HG03565 (cell line): Measurements from ENCODE around the gene MYRIP.
"Not testable (repeated sequence)": the region's sequence is repeated elsewhere in the genome, so short reads cannot be mapped to it uniquely, and the experiment has no call there.

ENCODE experiments used
- ATAC-seq: cut with Tn5 transposase; IDR thresholded peaks from one replicate; pipeline ENCODE4 v1.9.1; 2021; ENCODE audit warnings: mild to moderate bottlenecking, moderate library complexity; ENCODE audit not compliant: unreplicated experiment

MYRIP gene

DNA sequence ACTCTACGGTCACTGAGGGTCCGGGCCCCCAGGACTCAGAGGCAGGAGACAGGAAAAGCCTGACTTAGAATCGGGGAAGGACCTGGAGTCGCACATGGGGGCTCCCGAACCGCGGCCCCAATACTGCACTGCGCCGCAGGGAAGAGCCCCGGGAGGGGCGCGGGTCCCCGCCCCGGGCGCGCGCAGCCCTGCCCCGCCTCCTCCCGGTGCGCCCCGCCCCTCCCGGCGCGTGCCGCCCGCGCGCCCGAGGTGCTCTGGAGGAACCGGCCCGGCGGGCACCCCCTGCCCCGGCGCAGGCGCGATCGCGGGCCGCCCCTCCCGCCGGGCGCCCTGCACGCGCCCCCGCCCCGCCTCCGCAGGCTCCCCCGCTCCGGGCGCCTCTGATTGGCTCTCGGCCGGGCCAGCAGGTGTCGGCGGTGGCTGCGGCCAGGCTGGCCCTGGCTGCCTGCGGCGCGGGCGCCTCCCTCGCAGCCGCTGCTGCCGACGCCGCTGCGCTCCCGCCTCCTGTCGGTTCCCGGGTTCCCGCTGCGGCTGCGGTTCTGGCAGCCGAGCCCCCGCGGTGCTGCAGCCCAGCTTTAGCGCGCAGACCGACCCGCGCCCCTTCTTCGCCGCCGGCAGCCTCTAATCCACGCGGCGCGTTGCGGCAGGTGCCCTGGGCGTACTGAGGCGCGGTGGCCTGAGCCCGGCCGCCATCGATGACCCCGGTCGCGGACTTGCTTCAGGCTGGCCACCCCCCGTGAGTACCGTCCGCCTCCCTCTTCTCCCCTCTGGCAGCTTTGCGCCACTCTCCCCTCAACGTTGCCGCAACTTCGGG, at the start of gene MYRIP:
Gene MYRIP (plus strand): TSS at position 429 of the 814 bp plus-strand sequence. CDS start 91,208 bp downstream, outside the sequence.
- ATAC-seq = peak; percentile 69

DNA sequence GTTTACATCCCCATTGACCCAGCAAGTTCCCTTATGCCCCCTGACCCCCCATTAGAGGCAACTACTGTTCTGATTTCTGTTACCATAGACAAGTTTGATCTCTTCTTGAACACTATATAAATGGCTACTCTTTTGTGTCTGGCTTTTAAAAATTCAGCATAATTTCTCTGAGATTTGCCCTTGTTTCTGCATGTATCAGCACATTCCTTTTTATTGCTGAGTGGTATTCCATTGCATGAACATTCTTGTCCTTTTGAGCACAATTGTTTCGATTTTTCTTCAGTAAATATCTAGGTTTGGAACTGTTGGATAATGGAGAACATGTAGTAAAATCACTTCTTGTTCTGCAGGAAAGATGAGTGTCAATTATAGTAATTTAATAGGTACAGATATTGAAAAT, 49.1 kb upstream of the MYRIP start:
- no peak for ATAC-seq

DNA sequence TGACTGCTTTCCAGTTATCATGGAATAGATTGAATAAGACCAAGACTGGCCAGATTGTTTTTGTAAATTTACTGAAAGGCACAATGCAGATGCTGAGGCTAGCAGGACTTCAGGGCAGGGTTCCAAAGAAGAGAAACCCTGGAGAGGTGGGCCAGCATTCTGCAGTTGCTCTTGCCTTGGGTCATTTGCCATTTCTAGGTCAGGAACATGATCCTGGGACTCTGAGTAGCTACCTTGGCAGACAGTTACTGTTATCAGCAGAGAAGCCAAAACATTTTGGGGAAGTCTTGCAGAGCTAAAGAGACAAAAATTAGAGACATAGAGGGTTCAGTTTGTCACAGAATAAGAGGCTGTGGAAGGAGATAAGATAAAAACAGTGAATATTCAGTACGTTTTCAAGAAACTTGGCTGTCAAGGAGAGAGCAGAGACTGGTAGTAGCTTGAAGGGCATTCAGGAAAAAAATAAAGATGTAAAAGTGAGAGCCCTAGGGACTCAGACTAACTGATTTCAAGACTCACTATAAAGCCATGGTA, 46.8 kb upstream of the MYRIP start:
- no peak for ATAC-seq

DNA sequence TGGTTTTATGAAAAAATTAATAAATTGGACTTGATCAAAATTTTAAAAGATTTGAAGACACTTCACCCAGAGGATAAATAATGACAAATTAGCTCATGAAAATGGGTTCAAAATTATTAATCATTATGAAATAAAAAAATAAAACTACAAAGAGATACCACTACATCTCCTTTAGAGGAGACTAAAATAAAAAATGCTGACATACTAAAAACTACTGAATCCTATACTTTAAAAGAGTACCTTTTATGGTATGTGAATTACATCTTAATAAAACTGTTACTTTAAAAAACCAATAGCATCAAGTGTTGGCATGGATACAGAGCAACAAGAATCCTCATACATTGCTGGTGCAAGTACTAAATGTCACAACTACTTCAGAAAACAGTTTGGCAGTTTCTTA, 46.0 kb upstream of the MYRIP start:
- no peak for ATAC-seq

DNA sequence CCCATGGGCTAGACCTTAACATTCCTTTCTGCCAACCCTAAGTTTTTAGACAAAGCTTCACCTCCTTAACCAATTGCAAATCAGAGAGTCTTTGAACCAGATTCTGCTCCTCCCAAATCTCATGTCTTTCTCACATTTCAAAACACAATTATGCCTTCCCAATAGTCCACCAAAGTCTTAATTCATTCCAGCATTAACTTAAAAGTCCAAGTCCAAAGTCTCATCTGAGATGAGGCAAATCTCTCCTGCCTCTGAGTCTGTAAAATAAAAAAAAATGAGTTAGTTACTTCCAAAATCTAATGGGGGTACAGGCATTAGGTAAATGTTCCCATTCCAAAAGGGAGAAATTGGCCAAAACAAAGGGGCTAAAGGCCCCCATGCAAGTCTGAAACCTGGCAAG, 43.8 kb upstream of the MYRIP start:
- no peak for ATAC-seq

DNA sequence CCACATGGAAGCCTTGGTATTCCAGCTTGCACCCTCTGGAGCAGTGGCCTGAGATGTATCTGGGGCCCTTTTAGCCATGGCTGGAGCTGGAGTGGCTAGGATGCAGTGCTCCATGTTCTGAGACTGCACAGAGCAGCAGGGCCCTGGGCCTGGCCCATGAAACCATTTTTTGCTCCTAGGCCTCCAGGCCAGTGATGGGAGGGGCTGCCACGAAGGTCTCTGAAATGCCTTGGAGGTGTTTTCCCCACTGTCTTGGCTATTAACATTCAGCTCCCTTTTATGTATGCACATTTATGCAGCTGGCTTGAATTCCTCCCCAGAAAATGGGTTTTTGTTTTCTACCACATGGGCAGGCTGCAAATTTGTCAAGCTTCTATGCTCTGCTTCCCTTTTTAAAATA, 43.0 kb upstream of the MYRIP start:
- ATAC-seq = no peak

DNA sequence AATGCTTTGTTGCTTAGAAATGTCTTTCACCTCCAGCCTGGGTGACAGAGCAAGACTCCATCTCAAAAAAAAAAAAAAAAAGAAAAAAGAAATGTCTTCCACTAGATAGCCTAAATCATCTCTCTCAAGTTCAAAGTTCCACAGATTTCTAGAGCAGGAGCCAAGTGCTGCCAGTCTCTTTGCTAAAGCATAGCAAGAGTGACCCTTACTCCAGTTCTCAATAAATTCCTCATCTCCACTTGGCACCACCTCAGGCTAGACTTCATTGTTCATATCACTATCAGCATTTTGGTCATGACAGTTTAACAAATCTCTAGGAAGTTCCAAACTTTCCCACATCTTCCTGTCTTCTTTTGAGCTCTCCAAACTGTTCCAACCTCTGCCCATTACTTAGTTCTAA, 42.5 kb upstream of the MYRIP start:
- ATAC-seq = not testable (repeated sequence)

DNA sequence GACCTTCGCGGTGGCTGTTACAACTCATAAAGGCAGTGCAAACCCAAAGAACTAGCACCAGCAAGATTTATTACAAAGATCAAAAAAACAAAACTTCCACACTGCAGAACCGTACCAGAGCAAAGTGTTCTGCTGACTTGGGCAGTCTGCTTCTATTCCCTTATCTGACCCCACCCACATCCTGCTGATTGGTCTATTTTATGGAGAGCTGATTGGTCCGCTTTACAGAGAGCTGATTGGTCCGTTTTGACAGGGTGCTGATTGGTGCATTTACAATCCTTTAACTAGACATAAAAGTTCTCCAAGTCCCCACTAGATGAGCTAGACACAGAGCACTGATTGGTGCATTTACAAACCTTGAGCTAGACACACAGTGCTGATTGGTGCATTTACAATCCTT, 31.2 kb upstream of the MYRIP start:
- not testable (repeated sequence) for ATAC-seq

DNA sequence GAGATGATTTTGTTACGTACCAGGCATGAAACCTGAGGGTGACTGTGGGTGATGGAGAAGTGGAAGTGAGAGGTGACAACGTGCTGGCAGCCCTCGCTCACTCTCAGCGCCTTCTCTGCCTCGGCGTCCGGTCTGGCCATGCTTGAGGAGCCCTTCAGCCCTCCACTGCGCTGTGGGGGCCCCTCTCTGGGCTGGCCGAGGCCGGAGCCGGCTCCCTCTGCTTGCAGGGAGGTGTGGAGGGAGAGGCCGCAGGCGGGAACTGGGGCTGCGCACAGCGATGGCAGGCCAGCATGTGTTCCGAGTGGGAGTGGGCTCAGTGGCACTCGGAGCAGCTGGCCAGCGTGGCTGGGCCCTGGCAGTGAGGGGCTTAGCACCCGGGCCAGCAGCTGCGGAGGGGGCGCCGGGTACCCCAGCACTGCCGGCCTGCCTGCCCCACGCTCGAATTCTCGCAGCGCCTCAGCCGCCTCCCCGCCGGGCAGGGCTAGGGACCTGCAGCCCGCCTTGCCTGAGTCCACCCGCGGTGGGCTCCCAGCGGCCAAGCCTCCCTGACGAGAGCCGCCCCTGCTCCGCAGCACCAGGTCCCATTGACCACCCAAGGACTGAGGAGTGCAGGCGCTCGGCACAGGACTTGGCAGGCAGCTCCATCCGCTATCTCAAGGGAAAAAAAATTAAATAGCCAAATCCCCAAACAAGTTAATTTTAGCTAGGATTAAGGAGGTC, 29.7 kb upstream of the MYRIP start:
- no peak for ATAC-seq

DNA sequence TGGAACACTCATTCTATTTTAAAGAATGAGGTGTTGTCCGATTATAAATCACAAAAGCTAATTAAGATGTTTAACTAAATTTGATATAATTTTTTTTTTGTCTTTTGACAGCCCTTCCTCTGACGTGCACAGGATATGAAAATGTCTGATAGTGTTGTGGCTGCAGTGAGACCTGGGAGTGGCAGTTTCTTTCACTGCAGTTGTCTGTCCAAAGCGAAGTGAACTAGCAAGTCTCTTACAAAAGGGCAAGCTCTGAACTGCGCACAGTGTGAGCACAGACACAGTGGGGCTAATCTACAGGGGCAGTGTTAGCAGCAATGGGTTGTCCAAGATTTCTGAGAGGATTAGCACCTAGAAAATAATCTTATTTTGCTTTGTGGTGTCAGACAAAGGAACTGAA, 29.1 kb upstream of the MYRIP start:
- ATAC-seq = no peak

DNA sequence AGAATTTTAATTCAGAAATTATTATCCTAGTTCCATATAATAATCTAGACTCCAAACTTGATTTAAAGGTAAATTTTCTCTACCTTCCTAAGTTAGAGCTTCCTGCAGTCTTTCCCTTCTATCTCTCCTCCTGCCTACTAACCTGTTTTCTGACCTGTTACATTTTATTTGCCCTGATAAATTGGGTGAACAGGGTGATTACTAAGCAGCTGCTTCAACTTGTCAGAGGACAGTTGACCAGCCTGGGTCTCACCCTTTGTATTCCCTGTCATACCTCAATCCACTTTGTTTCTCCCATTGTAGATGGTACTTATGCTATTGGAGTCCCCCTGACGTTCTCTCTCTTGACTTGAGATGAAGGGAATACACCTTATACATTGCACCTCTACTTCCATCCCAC, 28.4 kb upstream of the MYRIP start:
- ATAC-seq = no peak

DNA sequence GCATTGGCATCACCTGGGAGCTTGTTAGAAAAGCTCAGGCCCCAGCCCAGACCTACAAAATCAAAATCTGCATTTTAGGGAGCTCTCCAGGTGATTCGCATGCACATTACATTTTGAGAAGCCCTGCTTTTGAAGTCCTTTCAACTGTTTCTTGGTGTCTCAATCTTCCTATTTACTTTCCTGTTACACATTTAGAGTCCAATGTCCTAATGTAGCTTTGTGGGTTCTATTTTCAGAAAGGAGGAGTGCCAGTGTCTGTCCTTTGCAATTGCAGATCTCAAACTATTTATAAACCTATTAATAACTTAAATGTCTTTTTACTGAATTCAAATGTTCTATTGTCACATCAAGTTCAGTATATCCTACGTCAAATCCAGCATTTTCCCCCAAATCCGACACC, 27.8 kb upstream of the MYRIP start:
- ATAC-seq = no peak

DNA sequence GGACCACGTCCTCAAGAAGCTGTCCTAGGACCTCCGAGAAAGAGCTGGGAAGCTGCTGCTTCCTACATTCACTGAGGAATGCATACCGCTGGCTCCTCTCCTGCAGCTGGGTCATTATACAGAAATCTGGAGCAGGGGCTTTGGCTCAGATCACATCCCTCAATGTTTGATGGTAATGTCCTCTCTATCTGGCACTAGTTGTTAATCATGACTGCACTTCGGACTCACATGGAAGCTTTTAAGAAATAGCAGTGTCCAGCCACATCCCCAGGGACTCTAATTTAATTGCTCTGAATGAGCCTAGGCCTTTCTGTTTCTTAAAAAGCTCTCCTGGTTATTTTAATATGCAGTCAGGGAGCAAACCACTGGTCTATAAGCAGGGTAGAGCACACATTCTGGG, 25.7 kb upstream of the MYRIP start:
- no peak for ATAC-seq

DNA sequence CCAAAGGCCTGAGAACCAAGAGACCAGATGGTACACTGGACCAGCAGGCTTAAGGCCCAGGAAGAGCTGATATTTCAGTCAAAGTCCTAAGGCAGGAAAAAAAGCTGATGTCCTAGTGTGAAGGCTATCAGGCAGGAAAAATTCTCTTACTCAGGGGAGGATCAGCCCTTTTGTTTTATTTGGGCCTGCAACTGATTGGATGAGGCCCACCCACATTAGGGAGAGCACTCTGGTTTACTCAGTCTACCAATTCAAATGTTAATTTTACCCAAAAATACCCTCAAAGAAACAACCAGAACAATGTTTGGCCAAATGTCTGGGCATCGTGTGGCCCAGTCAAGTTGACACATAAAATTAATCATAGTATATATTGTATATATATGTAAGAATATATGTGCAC, 24.5 kb upstream of the MYRIP start:
- no peak for ATAC-seq

DNA sequence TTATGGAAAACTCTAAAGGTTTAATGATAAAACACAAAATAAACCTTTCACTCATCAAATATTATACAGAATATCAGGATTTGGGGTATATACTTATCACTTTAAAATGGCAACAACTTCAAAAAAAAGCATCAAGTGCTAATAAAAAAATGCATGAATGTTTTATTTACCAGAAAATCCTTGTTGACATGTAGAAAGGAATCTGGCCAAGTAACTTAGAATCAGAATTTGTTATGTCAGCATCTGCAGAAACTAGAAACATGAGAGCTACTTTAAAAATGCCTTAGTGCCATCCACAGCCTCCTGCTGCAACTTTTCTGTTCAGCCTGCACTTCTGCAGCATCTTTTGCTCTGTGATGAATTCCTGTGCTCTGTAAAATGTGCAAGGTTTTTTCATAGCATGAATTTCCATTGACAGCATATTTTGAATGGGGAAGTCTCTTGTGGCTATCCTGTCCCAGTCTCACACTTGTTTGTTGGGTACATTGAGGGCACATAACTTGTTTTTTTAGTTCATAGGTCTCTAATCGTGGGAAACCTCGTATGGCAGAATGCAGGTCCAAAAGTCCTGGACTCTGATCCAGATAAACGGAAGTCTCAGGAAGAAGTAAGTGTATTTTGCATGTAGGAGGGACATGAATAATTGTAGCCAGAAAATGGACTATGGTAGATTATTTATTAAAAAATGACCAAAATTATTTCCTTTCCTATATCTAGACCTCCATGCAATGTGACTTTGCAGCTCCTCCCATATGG, 21.1 kb upstream of the MYRIP start:
- ATAC-seq = no peak

DNA sequence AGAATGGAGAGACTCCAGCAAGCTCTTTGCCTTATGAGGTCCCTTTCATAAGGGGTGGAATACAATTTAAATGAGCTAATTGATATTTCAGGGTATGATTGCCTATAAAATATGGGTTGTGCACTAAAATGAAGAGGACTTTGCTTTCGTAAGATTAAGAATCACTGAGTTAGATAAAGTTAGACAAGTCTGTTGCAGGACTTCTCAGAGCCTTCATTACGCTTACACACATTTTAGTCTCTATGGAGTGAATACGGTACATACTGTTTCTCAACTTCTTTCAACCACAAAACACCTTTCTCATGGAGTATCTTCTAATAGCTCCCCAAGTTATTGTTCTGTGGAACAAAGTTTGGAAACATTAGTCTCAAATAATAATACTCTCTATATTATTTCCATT, 17.8 kb upstream of the MYRIP start:
- ATAC-seq = no peak

DNA sequence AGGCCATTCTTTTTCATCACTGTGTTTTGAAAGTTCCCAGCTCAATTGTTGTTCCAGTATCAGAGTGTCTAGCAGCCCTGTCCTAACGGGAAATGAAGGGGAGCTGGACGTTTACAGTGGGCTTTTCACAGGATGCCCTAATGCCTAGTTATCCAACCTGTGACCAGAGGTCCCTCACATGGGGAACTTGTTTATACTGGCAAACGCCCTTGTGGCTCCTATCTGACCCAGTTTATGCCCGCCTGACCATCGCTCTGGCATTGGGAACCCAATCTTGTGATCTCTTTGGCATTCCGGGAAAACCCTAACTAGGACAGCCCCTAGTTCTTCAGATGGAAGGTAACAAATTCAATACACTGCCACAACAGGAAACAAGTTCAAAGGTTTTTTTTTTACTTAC, 14.5 kb upstream of the MYRIP start:
- ATAC-seq = no peak

DNA sequence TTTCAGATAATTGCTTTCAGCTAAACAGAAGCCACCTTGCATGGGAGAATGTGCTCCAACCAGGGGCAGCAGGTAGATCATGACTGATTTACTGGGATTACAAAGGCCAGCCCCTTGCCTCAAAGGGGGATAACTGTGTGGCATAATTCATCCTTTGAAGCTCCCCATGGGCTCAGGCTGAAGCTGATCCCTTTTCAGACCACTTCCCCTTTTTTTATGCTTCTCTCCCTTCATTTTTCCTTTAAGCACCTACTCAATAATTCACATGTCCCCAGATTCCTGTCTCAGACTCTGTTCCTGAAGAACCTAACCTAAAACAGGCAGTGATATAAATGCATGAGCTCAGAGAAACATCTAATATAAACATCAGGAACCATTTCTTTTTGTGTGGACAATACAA, 8.2 kb upstream of the MYRIP start:
- no peak for ATAC-seq

DNA sequence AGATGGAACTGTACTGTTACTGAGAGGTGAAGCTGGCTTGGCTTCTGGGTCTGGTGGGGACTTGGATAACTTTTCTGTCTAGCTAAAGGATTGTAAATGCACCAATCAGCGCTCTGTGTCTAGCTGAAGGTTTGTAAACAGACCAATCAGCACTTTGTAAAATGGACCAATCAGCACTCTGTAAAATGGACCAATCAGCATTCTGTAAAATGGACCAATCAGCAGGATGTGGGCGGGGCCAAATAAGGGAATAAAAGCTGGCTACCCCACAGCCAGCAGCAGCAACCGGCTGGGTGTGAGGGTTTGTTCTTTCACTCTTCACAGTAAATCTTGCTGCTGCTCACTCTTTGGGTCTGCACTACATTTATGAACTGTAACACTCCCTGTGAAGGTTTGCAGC, 6.9 kb upstream of the MYRIP start:
- not testable (repeated sequence) for ATAC-seq

DNA sequence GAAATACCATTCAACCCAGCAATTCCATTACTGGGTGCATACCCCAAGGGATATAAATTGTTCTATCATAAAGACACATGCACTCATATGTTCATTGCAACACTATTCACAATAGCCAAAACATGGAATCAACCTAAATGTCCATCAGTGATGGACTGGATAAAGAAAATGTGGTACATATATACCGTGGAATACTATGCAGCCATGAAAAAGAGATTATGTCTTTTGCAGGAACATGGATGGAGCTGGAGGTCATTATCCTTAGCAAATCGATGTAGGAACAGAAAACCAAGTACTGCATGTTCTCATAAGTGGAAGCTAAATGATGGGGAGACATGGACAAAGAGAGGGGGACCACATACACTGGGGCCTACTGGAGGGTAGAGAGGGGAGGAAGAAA, 5.5 kb upstream of the MYRIP start:
- ATAC-seq = no peak

DNA sequence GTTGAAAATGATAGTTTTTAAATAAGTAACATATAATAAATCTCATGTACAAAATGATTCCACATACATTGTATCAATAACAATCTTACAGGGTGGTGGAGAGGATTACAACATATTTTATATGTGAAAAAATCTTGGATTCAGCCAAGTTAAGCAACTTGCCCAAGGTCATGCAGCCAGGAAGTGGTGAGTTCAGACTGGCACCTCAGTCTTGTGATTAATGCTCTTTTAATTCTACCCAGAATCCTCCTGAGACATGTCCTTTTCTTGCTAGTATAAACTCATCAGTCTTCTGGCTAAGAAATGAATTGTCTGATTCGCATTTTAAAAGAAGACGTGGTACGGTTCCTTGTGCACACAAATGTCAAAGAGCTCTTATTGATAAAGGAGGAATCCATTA, 4.5 kb upstream of the MYRIP start:
- ATAC-seq = no peak
